GM19023 (cell line): ENCODE data around the gene GEMIN7.

Source experiments
- ATAC-seq: cut with Tn5 transposase; IDR thresholded peaks from one replicate; pipeline ENCODE4 v1.9.1; 2021; ENCODE audit warnings: mild to moderate bottlenecking, moderate library complexity; ENCODE audit not compliant: unreplicated experiment

The GEMIN7 gene

GRCh38 chr19:45079063-45079910 is at the start of gene GEMIN7:
Gene GEMIN7 (plus strand): TSS chr19:45079260. CDS start chr19:45090115, 10,855 bp downstream.
- peak; percentile 29 for ATAC-seq

GRCh38 chr19:45030825-45031224 is 48.2 kb upstream of the GEMIN7 start:
- ATAC-seq = no peak

DNA sequence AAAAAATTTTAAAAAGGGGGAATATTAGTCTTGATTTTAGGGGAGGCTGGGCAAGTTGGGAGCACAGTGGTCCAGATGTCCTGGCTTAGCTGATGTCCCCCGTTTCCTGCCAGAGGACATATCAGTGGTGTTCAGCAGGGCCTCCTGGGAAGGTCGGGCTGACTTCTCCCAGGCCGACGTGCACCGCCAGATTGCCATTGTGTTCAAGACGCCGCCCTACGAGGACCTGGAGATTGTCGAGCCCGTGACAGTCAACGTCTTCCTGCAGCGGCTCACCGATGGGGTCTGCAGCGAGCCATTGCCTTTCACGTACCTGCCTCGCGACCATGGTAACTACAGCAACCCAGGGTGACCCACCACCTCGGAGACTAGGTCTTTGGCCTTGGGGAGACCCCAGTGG is 46.6 kb upstream of the GEMIN7 start:
- no peak for ATAC-seq

- no peak for ATAC-seq
Measured at GRCh38 chr19:45035755-45036154, 43.3 kb upstream of the GEMIN7 start.

DNA sequence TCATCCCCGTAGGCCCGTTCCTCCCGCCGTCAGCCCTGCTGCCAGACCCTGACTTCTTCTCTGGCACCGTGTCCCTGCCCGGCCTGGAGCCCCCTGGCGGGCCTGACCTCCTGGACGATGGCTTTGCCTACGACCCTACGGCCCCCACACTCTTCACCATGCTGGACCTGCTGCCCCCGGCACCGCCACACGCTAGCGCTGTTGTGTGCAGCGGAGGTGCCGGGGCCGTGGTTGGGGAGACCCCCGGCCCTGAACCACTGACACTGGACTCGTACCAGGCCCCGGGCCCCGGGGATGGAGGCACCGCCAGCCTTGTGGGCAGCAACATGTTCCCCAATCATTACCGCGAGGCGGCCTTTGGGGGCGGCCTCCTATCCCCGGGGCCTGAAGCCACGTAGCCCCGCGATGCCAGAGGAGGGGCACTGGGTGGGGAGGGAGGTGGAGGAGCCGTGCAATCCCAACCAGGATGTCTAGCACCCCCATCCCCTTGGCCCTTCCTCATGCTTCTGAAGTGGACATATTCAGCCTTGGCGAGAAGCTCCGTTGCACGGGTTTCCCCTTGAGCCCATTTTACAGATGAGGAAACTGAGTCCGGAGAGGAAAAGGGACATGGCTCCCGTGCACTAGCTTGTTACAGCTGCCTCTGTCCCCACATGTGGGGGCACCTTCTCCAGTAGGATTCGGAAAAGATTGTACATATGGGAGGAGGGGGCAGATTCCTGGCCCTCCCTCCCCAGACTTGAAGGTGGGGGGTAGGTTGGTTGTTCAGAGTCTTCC is 41.5 kb upstream of the GEMIN7 start:
- ATAC-seq = no peak

- peak; percentile 88 for ATAC-seq
Measured at GRCh38 chr19:45038931-45039893, 39.8 kb upstream of the GEMIN7 start, which contains the start of gene CLASRP. Gene CLASRP (plus strand): TSS chr19:45039045. CDS start chr19:45040213, 1,168 bp downstream.

GRCh38 chr19:45040059-45040771 is 38.8 kb upstream of the GEMIN7 start:
- no peak for ATAC-seq

GRCh38 chr19:45041125-45041524 is 37.9 kb upstream of the GEMIN7 start:
- no peak for ATAC-seq

GRCh38 chr19:45045671-45046353 is 33.2 kb upstream of the GEMIN7 start:
- ATAC-seq = no peak

- ATAC-seq = no peak
Measured at GRCh38 chr19:45046355-45046754, 32.7 kb upstream of the GEMIN7 start.

DNA sequence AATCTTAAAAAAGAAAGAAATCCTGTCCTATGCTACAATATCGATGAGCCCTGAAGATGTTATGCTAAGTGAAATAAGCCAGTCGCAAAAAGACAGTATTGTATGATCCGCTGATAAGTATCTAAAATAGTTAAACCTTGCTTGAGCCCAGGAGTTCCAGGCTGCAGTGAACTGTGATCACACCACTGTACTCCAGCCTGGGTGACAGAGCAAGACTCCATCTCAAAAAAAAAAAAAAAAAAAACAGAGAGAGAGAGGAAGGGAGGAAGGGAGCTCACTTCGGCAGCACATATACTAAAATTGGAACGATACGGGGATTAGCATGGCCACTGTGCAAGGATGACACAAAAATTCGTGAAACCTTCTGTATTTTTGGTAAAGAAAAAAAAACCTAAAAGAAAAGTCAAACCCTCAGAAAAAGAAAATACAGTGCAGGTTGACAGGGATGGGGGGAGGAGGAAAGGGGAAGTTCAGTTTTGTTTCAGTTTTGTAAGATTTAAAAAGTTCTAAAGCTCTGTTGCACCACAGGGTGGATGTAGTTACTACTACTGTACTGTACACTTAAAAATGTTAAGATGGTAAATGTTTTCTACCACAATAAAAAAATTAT is 31.8 kb upstream of the GEMIN7 start:
- ATAC-seq = no peak

GRCh38 chr19:45049073-45049736 is 29.9 kb upstream of the GEMIN7 start:
- no peak for ATAC-seq

DNA sequence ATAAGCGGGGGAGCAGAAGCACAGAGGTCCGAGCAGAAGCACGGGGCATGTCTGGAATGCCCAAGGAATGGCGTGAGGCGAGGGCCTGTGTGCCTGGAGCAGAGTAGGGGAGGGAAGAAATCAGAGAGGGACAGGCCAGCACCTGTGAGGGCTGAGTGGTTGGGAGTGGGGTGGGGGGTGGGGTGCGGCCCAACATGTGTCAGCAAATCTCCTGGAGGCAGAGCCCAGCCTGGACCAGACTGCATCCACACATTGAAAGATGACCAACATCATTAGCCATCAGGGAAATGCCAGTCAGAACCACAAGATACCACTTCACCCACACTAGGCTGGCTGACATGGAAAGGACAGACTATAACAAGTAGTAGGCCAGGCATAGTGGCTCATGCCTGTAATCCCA is 29.0 kb upstream of the GEMIN7 start:
- ATAC-seq = no peak

DNA sequence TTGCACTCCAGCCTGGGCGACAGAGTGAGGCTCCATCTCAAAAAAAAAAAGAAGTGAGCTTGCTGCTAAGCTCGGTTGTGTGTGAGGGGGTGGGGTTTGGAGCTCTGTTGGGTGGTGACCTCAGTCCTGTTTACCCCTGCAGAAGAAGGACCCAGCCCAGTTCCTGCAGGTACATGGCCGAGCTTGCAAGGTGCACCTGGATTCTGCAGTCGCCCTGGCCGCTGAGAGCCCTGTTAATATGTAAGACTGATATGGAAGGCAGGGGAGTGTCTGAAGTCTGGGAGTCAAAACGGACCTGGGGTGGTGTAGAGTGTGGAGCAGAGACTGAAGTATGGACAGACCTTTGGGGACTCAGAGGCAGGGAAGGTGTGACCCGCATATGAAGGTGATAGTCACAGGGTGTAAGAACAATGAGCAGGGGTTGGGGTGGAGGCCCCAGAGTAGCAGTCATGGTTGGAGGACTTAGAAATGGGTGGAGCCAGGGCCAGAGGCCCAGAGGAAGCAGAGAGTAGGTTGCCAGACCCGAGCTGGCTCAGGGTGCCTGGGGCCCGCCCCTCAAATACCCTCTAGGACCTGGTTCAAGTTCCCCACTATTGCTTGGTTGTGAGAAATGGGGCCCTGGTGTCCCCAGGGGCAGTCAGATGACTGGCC is 27.0 kb upstream of the GEMIN7 start:
- ATAC-seq = no peak

GRCh38 chr19:45056831-45057230 is 22.2 kb upstream of the GEMIN7 start:
- no peak for ATAC-seq

DNA sequence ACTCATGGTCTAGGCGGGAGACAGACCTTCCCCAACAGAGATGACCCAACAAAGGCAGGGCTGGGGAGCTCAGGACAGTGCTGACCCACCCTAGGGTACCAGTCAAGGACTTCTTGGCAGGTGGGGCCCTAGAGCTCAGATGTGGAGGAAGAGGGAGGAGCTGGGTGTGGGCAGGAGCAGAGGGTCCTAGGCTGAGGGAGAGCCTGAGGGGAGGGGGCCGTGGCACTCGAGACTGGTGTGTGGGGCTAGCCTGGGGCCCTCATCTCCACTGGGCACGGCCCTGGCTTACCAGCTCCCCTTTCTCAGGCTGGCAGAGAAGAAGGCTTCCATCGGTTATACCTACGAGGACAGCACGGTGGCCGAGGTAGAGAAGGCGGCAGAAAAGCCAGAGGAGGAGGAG is 21.6 kb upstream of the GEMIN7 start:
- ATAC-seq = no peak

- ATAC-seq = no peak
Measured at GRCh38 chr19:45058622-45059159, 20.4 kb upstream of the GEMIN7 start.
